Liver (tissue), 9 donors: Measurements from ENCODE around the gene GIPC2. TPM values are rescaled to one million over a fixed set of nuclear protein-coding genes. Genes with fewer than 3 reads are reported as not detected.

Experiments used
- DNase-seq: peaks from one replicate; pipeline ENCODE4 v3.0.0-alpha.2; 2017; ENCODE audit warnings: low spot score
- H3K27ac ChIP-seq, 2 donors: one replicate each; pipeline ENCODE4 v1.7.0; 2013; ENCODE audit warnings: inconsistent platforms in 2 of 2, low read length in 2 of 2, control low read depth in 1 of 2, low read depth in 1 of 2, mild to moderate bottlenecking in 1 of 2
- H3K27me3 ChIP-seq, 4 donors: one replicate each; pipeline versions ENCODE4 v1.6.1 to v1.7.0; 2013; ENCODE audit warnings: low read length in 3 of 4, inconsistent platforms in 1 of 4, mild to moderate bottlenecking in 1 of 4, moderate library complexity in 1 of 4; ENCODE audit not compliant: control insufficient read depth in 4 of 4, insufficient read depth in 4 of 4
- H3K36me3 ChIP-seq, 4 donors: one replicate each; pipeline versions ENCODE4 v1.6.1 to v1.7.0; 2013; ENCODE audit warnings: low read length in 3 of 4, mild to moderate bottlenecking in 3 of 4, low read depth in 1 of 4, moderate library complexity in 1 of 4; ENCODE audit not compliant: control insufficient read depth in 4 of 4, insufficient read depth in 3 of 4
- H3K4me1 ChIP-seq, 4 donors: one replicate each; pipeline versions ENCODE4 v1.6.1 to v1.7.0; 2013; ENCODE audit warnings: low read length in 3 of 4, mild to moderate bottlenecking in 3 of 4, moderate library complexity in 1 of 4; ENCODE audit not compliant: control insufficient read depth in 4 of 4, insufficient read depth in 4 of 4
- H3K4me3 ChIP-seq, 3 donors: one replicate each; pipeline versions ENCODE4 v1.6.1 to v1.7.0; 2013; ENCODE audit warnings: low read length in 3 of 3, control low read depth in 1 of 3, low read depth in 1 of 3, mild to moderate bottlenecking in 1 of 3
- H3K9ac ChIP-seq, 2 donors: one replicate each; pipeline ENCODE4 v1.7.0; 2013; ENCODE audit warnings: low read length in 2 of 2, mild to moderate bottlenecking in 2 of 2, moderate library complexity in 2 of 2, control low read depth in 1 of 2, low read depth in 1 of 2
- H3K9me3 ChIP-seq, 4 donors: one replicate each; pipeline versions ENCODE4 v1.6.1 to v1.7.0; 2013; ENCODE audit warnings: low read length in 3 of 4; ENCODE audit not compliant: control insufficient read depth in 4 of 4
- ATF3 ChIP-seq: IDR thresholded peaks from 2 replicates; pipeline ENCODE4 v1.6.1; 2016; ENCODE audit warnings: antibody characterized with exemption
- EGR1 ChIP-seq, 2 donors: IDR thresholded peaks; 2 replicates each; pipeline ENCODE4 v1.6.1; 2016 to 2018; ENCODE audit warnings: antibody characterized with exemption in 2 of 2, low read depth in 2 of 2
- FOXA1 ChIP-seq: IDR thresholded peaks from 2 replicates; pipeline ENCODE4 v1.6.1; 2016; ENCODE audit warnings: antibody characterized with exemption
- FOXA2 ChIP-seq: IDR thresholded peaks from 2 replicates; pipeline ENCODE4 v1.6.1; 2016; ENCODE audit warnings: antibody characterized with exemption
- GABPA ChIP-seq, 2 donors: IDR thresholded peaks in 1 of 2; conservative IDR thresholded peaks in 1 of 2; 2 replicates each; pipeline ENCODE4 v1.6.1; 2016; ENCODE audit warnings: antibody characterized with exemption in 2 of 2, mild to moderate bottlenecking in 1 of 2, moderate library complexity in 1 of 2
- HNF4A ChIP-seq, 2 donors: conservative IDR thresholded peaks; 2 replicates each; pipeline ENCODE4 v1.6.1; 2016; ENCODE audit warnings: antibody characterized with exemption in 2 of 2, mild to moderate bottlenecking in 2 of 2
- HNF4G ChIP-seq: IDR thresholded peaks from 2 replicates; pipeline ENCODE4 v1.6.1; 2016; ENCODE audit warnings: antibody characterized with exemption
- JUND ChIP-seq, 2 donors: IDR thresholded peaks; 2 replicates each; pipeline ENCODE4 v1.6.1; 2016; ENCODE audit warnings: antibody characterized with exemption in 2 of 2
- NR2F2 ChIP-seq: IDR thresholded peaks from 2 replicates; pipeline ENCODE4 v1.6.1; 2016; ENCODE audit warnings: antibody characterized with exemption
- RAD21 ChIP-seq, 2 donors: IDR thresholded peaks; 2 replicates each; pipeline ENCODE4 v1.6.1; 2016; ENCODE audit warnings: antibody characterized with exemption in 2 of 2, mild to moderate bottlenecking in 2 of 2
- REST ChIP-seq: IDR thresholded peaks from 2 replicates; pipeline ENCODE4 v1.6.1; 2016; ENCODE audit warnings: antibody characterized with exemption, mild to moderate bottlenecking
- RXRA ChIP-seq, 2 donors: IDR thresholded peaks; 2 replicates each; pipeline ENCODE4 v1.6.1; 2017 to 2018; ENCODE audit warnings: antibody characterized with exemption in 2 of 2, mild to moderate bottlenecking in 1 of 2
- SP1 ChIP-seq: IDR thresholded peaks from 2 replicates; pipeline ENCODE4 v1.6.1; 2018; ENCODE audit warnings: antibody characterized with exemption, mild to moderate bottlenecking
- TAF1 ChIP-seq: conservative IDR thresholded peaks from 2 replicates; pipeline ENCODE4 v1.6.1; 2016; ENCODE audit warnings: antibody characterized with exemption, mild to moderate bottlenecking
- YY1 ChIP-seq: IDR thresholded peaks from 2 replicates; pipeline ENCODE4 v1.6.1; 2016; ENCODE audit warnings: antibody characterized with exemption, mild to moderate bottlenecking
- whole genome bisulfite sequencing: extraction: QIAGEN DNeasy Blood & Tissue Kit; methylation state at CpG from one replicate; pipeline ENCODE4 v1.1.7; 2013; 5-methylcytosine and 5-hydroxymethylcytosine counted together
- polyA plus RNA-seq, 2 donors: library from polyadenylated mRNA; stranded (reverse) in 1 of 2; unstranded in 1 of 2; fragments of 200-250 nt in 1 of 2; fragments of >200 nt in 1 of 2; fragmentation: Nextera tagmentation in 1 of 2; extraction: Ambion mirVana in 1 of 2; gene quantifications; one replicate each; pipeline versions ENCODE4 v1.2.1 to v1.2.3, GENCODE V29; 2013 to 2015
- total RNA-seq, 2 donors: library from RNA; depleted of rRNA; stranded (reverse); fragments of >200 nt; gene quantifications; one replicate each; pipeline ENCODE4 v1.2.3, GENCODE V29; 2014
- TF ChIP-seq, protein P1 (sequence below): IDR thresholded peaks from 2 replicates; pipeline ENCODE4 v1.6.1; 2016; ENCODE audit warnings: antibody characterized with exemption
- TF ChIP-seq, protein P2 (sequence below): fragments of 150-350 bp; IDR thresholded peaks from 2 replicates; pipeline ENCODE4 v1.5.1; 2017; ENCODE audit warnings: improper control_type of control experiment, low read depth, low read length; ENCODE audit not compliant: missing input control
- TF ChIP-seq, protein P3 (sequence below): IDR thresholded peaks from 2 replicates; pipeline ENCODE4 v1.6.1; 2016; ENCODE audit warnings: antibody characterized with exemption
- donor health status: healthy.
- donor health status: healthy.
- donor health status: healthy.
- donor health status: healthy.
- donor health status: healthy.

Gene GIPC2
- total and polyA plus RNA-seq, 4 donors: 3.7 to 10.9 (median 6.4) TPM

DNA sequence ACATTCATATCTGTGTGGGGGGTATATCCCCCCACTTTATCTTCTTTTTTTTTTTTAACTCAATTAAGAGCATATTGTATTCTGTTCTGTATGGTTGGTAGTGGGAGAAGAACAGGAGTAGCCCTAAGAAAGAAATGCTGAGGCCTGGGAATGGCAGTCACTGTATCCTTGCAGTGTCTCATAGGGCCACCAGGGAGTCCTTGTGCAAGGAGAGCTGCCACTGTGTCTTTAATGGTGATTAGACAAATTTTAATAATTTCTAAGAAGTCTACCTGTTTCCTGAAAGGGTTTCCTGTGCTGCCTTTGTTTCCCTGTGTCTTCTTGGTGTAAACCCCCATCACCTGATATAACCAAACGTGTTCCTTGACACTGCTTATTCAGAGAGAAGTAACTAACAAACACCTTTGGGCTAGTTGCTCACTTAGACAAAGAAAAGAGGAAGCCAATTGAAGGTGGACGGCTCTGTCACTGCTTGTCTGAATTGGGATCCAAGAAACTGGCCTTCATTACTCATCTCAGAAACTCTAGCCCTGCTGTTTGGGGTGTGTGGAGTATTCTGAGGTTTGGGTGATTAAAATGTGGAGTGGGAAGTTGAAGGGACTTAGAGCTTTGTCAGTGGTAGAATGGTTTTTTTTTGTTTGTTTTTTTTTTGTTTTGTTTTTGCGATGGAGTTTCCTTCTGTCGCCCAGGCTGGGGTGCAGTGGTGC lies 15.2 kb downstream of the GIPC2 start:
- Histone ChIP-seq H3K9me3 (no peaks in the 10 kb centered on the region), H3K27ac (no peak overlapping the region), H3K9ac (no peak overlapping the region), H3K27me3 (no peaks in the 10 kb centered on the region), H3K36me3 (no peaks in the 10 kb centered on the region), H3K4me3 (no peak overlapping the region), H3K4me1 (peaks cover 0 to under 1% (median 0%) of the 10 kb centered on the region in 4 donors)
- DNase-seq: no peak
- 92% methylated on average over 4 of the region's 4 CpGs for WGBS
- TF ChIP-seq HNF4G (no peak), NR2F2 (no peak), RAD21 (IDR thresholded peaks at IDR 0.05) (no peak), RXRA (IDR thresholded peaks at IDR 0.05) (no peak), TAF1 (no peak), REST (no peak), HNF4A (conservative IDR thresholded peaks at IDR 0.05) (no peak), FOXA1 (no peak), SP1 (no peak), FOXA2 (no peak), GABPA (IDR thresholded peaks at IDR 0.05 in 1 of 2, conservative IDR thresholded peaks at IDR 0.05 in 1 of 2) (no peak), YY1 (no peak), JUND (IDR thresholded peaks at IDR 0.05) (no peak), EGR1 (IDR thresholded peaks at IDR 0.05; ENCODE audit: low read depth in 2 of 2) (no peak), ATF3 (no peak)
- TF ChIP-seq, protein P1, sequence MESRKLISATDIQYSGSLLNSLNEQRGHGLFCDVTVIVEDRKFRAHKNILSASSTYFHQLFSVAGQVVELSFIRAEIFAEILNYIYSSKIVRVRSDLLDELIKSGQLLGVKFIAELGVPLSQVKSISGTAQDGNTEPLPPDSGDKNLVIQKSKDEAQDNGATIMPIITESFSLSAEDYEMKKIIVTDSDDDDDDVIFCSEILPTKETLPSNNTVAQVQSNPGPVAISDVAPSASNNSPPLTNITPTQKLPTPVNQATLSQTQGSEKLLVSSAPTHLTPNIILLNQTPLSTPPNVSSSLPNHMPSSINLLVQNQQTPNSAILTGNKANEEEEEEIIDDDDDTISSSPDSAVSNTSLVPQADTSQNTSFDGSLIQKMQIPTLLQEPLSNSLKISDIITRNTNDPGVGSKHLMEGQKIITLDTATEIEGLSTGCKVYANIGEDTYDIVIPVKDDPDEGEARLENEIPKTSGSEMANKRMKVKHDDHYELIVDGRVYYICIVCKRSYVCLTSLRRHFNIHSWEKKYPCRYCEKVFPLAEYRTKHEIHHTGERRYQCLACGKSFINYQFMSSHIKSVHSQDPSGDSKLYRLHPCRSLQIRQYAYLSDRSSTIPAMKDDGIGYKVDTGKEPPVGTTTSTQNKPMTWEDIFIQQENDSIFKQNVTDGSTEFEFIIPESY: no peak
- TF ChIP-seq, protein P2, sequence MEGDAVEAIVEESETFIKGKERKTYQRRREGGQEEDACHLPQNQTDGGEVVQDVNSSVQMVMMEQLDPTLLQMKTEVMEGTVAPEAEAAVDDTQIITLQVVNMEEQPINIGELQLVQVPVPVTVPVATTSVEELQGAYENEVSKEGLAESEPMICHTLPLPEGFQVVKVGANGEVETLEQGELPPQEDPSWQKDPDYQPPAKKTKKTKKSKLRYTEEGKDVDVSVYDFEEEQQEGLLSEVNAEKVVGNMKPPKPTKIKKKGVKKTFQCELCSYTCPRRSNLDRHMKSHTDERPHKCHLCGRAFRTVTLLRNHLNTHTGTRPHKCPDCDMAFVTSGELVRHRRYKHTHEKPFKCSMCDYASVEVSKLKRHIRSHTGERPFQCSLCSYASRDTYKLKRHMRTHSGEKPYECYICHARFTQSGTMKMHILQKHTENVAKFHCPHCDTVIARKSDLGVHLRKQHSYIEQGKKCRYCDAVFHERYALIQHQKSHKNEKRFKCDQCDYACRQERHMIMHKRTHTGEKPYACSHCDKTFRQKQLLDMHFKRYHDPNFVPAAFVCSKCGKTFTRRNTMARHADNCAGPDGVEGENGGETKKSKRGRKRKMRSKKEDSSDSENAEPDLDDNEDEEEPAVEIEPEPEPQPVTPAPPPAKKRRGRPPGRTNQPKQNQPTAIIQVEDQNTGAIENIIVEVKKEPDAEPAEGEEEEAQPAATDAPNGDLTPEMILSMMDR: no peak
- TF ChIP-seq, protein P3, sequence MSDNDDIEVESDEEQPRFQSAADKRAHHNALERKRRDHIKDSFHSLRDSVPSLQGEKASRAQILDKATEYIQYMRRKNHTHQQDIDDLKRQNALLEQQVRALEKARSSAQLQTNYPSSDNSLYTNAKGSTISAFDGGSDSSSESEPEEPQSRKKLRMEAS: no peak
